ENCODE measurements around the gene KRTAP12-3. TPM values are rescaled to one million over a fixed set of nuclear protein-coding genes. Genes with fewer than 3 reads are reported as not detected.

KRTAP12-3 gene
- total RNA-seq, 2 experiments from 2014 or later = not detected

DNA sequence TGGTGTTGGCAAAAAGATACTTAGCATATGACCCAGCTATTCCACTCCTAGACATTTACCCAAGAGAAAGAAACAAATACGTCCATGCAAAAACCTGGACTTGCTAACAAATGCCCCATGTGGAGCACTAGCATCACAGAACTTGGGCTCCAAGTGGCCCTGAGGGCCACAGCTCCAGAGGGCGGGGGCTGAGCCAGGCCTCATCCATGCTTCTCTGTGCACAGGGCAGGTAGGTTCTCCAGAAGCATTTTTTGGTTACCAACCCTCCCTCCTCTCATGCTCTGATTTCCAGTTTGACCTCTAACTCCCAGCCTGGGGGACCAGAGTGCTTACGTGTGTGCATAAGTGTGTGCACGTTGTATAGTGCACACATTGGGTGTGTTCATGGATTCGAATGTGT, 7.0 kb downstream of the KRTAP12-3 start:
- ChIA-PET POLR2A (no interaction called here), CTCF (ENCODE audit: unreplicated experiment) (no interaction called here)
- Histone ChIP-seq H3K79me2 (ENCODE audit: insufficient read depth, low read depth, low read length) (no peaks in the 10 kb centered on the region), H3K27ac (ENCODE audit: low read depth, low read length, poor library complexity, severe bottlenecking) (no peak overlapping the region), H3K4me2 (ENCODE audit: low read length) (no peak overlapping the region), H2AFZ (ENCODE audit: low read length) (no peak overlapping the region), H3K9me3 (ENCODE audit: low read length) (no peaks in the 10 kb centered on the region), H3K4me1 (ENCODE audit: insufficient read depth, low read length, poor library complexity, severe bottlenecking) (no peaks in the 10 kb centered on the region), H3K9me2 (ENCODE audit: insufficient read depth, low read length) (no peaks in the 10 kb centered on the region), H3K36me3 (ENCODE audit: insufficient read depth, low read length) (no peaks in the 10 kb centered on the region), H4K20me1 (ENCODE audit: insufficient read depth, low read length) (no peaks in the 10 kb centered on the region), H3K4me3 (ENCODE audit: low read depth, low read length, poor library complexity, severe bottlenecking) (no peak overlapping the region)
- intact Hi-C loops (cut with micrococcal nuclease; ENCODE audit: unreplicated experiment) = no loop called here
- no peak for DNase-seq (ENCODE audit: low spot score)
- BruUV-seq (replicated peaks) = no TSS peak
- TF ChIP-seq, protein P1, sequence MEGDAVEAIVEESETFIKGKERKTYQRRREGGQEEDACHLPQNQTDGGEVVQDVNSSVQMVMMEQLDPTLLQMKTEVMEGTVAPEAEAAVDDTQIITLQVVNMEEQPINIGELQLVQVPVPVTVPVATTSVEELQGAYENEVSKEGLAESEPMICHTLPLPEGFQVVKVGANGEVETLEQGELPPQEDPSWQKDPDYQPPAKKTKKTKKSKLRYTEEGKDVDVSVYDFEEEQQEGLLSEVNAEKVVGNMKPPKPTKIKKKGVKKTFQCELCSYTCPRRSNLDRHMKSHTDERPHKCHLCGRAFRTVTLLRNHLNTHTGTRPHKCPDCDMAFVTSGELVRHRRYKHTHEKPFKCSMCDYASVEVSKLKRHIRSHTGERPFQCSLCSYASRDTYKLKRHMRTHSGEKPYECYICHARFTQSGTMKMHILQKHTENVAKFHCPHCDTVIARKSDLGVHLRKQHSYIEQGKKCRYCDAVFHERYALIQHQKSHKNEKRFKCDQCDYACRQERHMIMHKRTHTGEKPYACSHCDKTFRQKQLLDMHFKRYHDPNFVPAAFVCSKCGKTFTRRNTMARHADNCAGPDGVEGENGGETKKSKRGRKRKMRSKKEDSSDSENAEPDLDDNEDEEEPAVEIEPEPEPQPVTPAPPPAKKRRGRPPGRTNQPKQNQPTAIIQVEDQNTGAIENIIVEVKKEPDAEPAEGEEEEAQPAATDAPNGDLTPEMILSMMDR (conservative IDR thresholded peaks at IDR 0.05; ENCODE audit: low read length) = no peak
- TF ChIP-seq EZH2phosphoT487 (IDR thresholded peaks at IDR 0.05; ENCODE audit: borderline replicate concordance, low read depth, low read length) = no peak

DNA sequence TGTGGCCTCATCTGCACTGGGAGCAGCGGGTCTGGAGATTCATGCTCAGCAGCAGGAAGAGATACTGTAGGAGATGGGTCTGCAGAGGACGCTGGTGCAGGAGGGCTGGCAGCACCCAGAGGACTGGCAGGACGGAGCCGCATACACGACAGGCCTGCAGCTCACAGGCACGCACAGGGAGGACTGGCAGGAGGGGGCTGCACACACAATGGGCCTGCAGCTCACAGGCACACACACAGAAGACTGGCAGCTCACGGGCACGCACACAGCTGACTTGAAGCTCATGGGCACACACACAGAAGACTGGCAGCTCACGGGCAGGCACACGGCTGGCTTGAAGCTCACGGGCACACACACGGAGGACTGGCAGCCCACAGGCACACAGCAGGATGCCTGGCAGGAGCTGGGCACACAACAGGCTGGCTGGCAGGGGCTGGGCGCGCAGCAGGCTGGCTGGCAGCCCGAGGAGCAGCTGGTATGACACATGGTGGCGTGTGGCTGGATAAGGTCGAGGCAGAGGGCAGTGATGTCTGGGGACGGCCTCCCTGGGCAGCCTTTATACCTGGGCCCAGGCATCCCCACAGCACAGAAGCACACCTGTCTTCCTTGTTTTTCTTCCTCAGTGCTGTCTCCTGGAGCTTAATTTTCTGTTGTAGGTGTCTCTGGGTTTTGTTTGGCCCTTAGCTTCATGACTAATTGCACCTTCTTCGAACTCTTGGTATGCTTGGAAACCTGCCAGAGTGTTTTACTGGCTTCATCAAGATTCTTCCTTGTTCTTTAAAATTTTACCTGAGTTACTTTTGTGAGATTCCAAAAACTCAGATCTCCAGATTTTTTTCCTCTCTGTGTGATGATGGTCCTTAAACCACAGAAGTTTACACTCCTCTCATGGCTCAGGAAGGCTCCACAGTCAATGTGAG, 8.9 kb downstream of the KRTAP12-3 start, which contains the start of gene KRTAP12-2:
Gene KRTAP12-2, minus strand, starts transcription at position 527 of the 920 bp plus-strand sequence. Its CDS starts 41 bp downstream, at position 486.
- TF ChIP-seq EZH2phosphoT487 (IDR thresholded peaks at IDR 0.05; ENCODE audit: borderline replicate concordance, low read depth, low read length) = no peak
- TF ChIP-seq, protein P1 (conservative IDR thresholded peaks at IDR 0.05; ENCODE audit: low read length) = no peak
- POLR2A ChIA-PET = no interaction called here

DNA sequence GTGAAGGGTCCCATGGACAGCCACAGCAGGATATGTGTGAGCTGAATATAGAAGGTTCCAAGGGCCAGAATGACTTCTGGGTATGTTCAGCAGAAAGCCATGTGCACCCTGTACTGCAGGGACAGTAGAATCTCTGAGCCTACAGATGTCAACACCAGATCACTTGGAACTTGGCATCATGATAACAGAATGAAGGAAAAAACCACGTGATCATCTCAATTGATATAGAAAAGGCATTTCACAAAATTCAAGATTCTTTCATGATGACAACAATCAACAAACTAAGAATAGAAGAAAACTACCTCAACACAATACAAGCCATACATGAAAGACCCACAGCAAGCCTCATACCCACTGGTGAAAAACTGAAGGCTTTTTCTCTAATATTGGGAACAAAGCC, 9.9 kb downstream of the KRTAP12-3 start:
- no peak overlapping the region for H2AFZ ChIP-seq (ENCODE audit: low read length)
- no peaks in the 10 kb centered on the region for H4K20me1 ChIP-seq (ENCODE audit: insufficient read depth, low read length)
- H3K79me2 ChIP-seq (ENCODE audit: insufficient read depth, low read depth, low read length) = no peaks in the 10 kb centered on the region
- CTCF ChIA-PET (ENCODE audit: unreplicated experiment) = no interaction called here
- no peak overlapping the region for H3K4me2 ChIP-seq (ENCODE audit: low read length)
- BruUV-seq (replicated peaks) = no TSS peak
- TF ChIP-seq EZH2phosphoT487 (IDR thresholded peaks at IDR 0.05; ENCODE audit: borderline replicate concordance, low read depth, low read length) = no peak
- TF ChIP-seq, protein P1 (conservative IDR thresholded peaks at IDR 0.05; ENCODE audit: low read length) = no peak
- H3K27ac ChIP-seq (ENCODE audit: low read depth, low read length, poor library complexity, severe bottlenecking) = no peak overlapping the region
- intact Hi-C loops (cut with micrococcal nuclease; ENCODE audit: unreplicated experiment) = no loop called here
- H3K4me1 ChIP-seq (ENCODE audit: insufficient read depth, low read length, poor library complexity, severe bottlenecking) = no peaks in the 10 kb centered on the region
- no peaks in the 10 kb centered on the region for H3K9me3 ChIP-seq (ENCODE audit: low read length)
- no peaks in the 10 kb centered on the region for H3K36me3 ChIP-seq (ENCODE audit: insufficient read depth, low read length)
- POLR2A ChIA-PET = no interaction called here
- H3K4me3 ChIP-seq (ENCODE audit: low read depth, low read length, poor library complexity, severe bottlenecking) = no peak overlapping the region
- H3K9me2 ChIP-seq (ENCODE audit: insufficient read depth, low read length) = no peaks in the 10 kb centered on the region
- no peak for DNase-seq (ENCODE audit: low spot score)

More for the DNA sequence above, 8.9 kb downstream of the KRTAP12-3 start, which contains the start of gene KRTAP12-2:
- DNase-seq (ENCODE audit: low spot score) = no peak
- H3K4me2 ChIP-seq (ENCODE audit: low read length) = no peak within 1 kb of the TSS
- H3K36me3 ChIP-seq (ENCODE audit: insufficient read depth, low read length) = no peaks in the 10 kb centered on the region
- no TSS peak for BruUV-seq (replicated peaks)
- CTCF ChIA-PET (ENCODE audit: unreplicated experiment) = no interaction called here
- no peak within 1 kb of the TSS for H2AFZ ChIP-seq (ENCODE audit: low read length)
- no peaks in the 10 kb centered on the region for H3K4me1 ChIP-seq (ENCODE audit: insufficient read depth, low read length, poor library complexity, severe bottlenecking)
- no peaks in the 10 kb centered on the region for H3K9me2 ChIP-seq (ENCODE audit: insufficient read depth, low read length)
- intact Hi-C loops (cut with micrococcal nuclease; ENCODE audit: unreplicated experiment) = no loop called here
- no peaks in the 10 kb centered on the region for H3K9me3 ChIP-seq (ENCODE audit: low read length)
- no peak within 1 kb of the TSS for H3K27ac ChIP-seq (ENCODE audit: low read depth, low read length, poor library complexity, severe bottlenecking)
- H3K79me2 ChIP-seq (ENCODE audit: insufficient read depth, low read depth, low read length) = no peaks in the 10 kb centered on the region
- H4K20me1 ChIP-seq (ENCODE audit: insufficient read depth, low read length) = no peaks in the 10 kb centered on the region
- no peak within 1 kb of the TSS for H3K4me3 ChIP-seq (ENCODE audit: low read depth, low read length, poor library complexity, severe bottlenecking)

Measured in OCI-LY7 (cell line).